Astrocyte (in vitro differentiated cells and primary cell): ENCODE data around the gene RPA3.

Experiments used
- EZH2 ChIP-seq: IDR thresholded peaks from 2 replicates; pipeline ENCODE4 v1.6.1; 2012; ENCODE audit warnings: mild to moderate bottlenecking, low read length, inconsistent platforms; ENCODE audit not compliant: insufficient read depth
- TF ChIP-seq, protein P1 (sequence below): IDR thresholded peaks from 2 replicates; pipeline ENCODE4 v1.5.1; 2011; ENCODE audit warnings: low read depth, mild to moderate bottlenecking, inconsistent platforms, low read length, moderate library complexity; ENCODE audit not compliant: insufficient read depth

GRCh38 chr7:7756577-7756976, 38.2 kb upstream of the RPA3 start:
- TF ChIP-seq, protein P1, sequence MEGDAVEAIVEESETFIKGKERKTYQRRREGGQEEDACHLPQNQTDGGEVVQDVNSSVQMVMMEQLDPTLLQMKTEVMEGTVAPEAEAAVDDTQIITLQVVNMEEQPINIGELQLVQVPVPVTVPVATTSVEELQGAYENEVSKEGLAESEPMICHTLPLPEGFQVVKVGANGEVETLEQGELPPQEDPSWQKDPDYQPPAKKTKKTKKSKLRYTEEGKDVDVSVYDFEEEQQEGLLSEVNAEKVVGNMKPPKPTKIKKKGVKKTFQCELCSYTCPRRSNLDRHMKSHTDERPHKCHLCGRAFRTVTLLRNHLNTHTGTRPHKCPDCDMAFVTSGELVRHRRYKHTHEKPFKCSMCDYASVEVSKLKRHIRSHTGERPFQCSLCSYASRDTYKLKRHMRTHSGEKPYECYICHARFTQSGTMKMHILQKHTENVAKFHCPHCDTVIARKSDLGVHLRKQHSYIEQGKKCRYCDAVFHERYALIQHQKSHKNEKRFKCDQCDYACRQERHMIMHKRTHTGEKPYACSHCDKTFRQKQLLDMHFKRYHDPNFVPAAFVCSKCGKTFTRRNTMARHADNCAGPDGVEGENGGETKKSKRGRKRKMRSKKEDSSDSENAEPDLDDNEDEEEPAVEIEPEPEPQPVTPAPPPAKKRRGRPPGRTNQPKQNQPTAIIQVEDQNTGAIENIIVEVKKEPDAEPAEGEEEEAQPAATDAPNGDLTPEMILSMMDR: no peak
- TF ChIP-seq EZH2: no peak
